ENCODE results near the gene CRYBG1.

Gene CRYBG1

GRCh38 chr6:106359959-106360409 lies 533 bp upstream of the CRYBG1 start:
- TF ChIP-seq CTCF (IDR thresholded peaks at IDR 0.05; ENCODE audit: low read depth, low read length), result no peak
- DNase-seq (ENCODE audit: extremely low read depth, low read depth), result no peak

DNA sequence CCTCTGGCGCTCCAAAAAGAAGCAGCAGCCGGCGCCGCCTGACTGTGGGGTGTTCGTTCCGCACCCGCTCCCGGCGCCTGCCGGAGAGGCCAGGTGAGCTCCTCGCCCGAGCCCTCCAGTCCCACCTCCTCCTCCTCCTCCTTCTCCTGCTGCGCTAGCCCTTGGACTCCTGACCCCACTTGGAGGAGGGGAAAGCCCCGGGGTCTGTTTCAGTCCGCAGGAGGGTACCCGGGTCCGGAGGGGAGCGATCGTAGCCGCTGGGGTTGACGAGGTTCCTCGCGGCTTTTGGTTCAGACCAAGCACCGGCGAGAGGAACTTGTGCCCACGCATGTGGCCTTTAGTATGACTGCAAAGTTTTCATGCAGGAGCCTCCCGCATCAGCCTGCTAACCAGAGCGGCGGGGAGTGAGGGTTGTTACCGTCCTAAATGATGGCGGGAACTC lies 493 bp downstream of the CRYBG1 start:
- no peak for TF ChIP-seq CTCF (IDR thresholded peaks at IDR 0.05; ENCODE audit: low read depth, low read length)

DNA sequence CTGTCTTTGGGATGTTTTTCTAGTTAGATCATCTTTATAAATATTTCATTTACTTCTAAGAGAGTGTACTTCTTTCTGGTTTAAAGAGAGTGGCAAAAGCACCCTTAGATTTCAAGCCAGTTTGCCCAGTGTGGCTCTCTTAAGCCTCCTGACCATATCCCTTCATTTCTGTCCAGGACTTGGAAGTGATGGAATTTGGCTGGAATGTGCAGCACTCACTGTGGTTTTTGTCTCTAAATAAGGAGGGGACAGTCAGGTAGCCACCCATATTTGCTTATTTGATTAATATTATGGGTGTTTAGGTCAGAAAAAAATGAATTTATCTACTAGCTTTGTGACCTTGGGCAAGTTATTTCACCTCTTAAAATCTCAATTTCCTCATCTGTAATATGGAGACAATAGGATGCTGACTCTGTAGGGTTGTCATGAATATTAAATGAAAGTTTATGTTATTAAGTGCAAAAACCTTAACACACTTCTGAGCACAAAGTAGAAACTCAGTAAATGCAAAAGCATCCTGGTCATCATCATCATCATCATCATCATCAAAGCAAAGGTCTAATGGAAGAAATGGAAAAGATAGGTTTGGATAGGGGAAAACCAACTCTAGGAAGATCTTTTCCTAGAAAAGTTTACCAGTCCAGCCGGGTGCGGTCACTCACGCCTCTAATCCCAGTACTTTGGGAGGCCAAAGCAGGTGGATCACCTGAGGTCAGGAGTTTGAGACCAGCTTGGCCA lies 3.1 kb downstream of the CRYBG1 start:
- TF ChIP-seq CTCF (IDR thresholded peaks at IDR 0.05; ENCODE audit: low read depth, low read length), result no peak
- DNase-seq (ENCODE audit: extremely low read depth, low read depth), result no peak

More for the DNA sequence above, 493 bp downstream of the CRYBG1 start:
- DNase-seq (ENCODE audit: extremely low read depth, low read depth), result no peak

- DNase-seq (ENCODE audit: extremely low read depth, low read depth), result no peak
- no peak for TF ChIP-seq CTCF (IDR thresholded peaks at IDR 0.05; ENCODE audit: low read depth, low read length)
These were observed 9.2 kb downstream of the CRYBG1 start for GRCh38 chr6:106369739-106370138.

GRCh38 chr6:106370639-106371038 lies 10.1 kb downstream of the CRYBG1 start:
- DNase-seq (ENCODE audit: extremely low read depth, low read depth), result no peak
- no peak for TF ChIP-seq CTCF (IDR thresholded peaks at IDR 0.05; ENCODE audit: low read depth, low read length)

- DNase-seq (ENCODE audit: extremely low read depth, low read depth), result no peak
- TF ChIP-seq CTCF (IDR thresholded peaks at IDR 0.05; ENCODE audit: low read depth, low read length), result no peak
These were observed 12.5 kb downstream of the CRYBG1 start for GRCh38 chr6:106372838-106373501.

Measured in AG09319 (cell line).